ENCODE results near the gene SETD7.

Gene SETD7

DNA sequence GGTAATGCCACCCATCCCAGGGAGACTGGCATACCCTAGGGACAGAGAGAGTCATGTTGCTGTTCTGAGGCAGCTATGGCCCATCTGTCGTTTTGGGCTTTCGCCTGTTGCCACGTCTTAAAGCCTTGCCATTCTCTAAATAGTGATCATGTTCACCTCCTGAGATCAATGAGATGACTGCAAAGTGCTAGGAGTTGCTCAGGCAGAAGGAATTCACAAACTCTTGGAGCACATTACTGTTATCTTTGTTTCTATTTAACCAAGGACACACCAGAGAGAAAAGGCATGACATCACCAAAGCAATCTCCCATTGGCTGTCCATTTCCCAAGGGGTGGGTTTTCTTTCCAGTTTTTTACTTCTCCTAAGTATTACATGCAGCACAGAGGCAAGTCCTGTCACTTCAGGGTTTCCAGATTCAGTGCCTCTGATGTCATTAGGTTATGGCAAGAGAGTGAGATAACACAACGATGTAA, 37.1 kb upstream of the SETD7 start:
- no peak overlapping the region for H3K9ac ChIP-seq (ENCODE audit: low read depth, low read length)
- H3K4me1 ChIP-seq (ENCODE audit: insufficient read depth, low read length), result peaks cover 6% of the 10 kb centered on the region; the same call in 1 of the 2 replicates
- no peak overlapping the region for H3K27ac ChIP-seq (ENCODE audit: low read depth, low read length)
- H3K36me3 ChIP-seq (ENCODE audit: insufficient read depth, low read length), result no peaks in the 10 kb centered on the region
- 65% methylated on average over 4 of the region's 4 CpGs for WGBS
- no peak overlapping the region for H3K4me3 ChIP-seq (ENCODE audit: low read length)
- H3K27me3 ChIP-seq (ENCODE audit: insufficient read depth, low read length), result no peaks in the 10 kb centered on the region
- no peaks in the 10 kb centered on the region for H3K9me3 ChIP-seq (ENCODE audit: insufficient read depth, low read depth, low read length)

DNA sequence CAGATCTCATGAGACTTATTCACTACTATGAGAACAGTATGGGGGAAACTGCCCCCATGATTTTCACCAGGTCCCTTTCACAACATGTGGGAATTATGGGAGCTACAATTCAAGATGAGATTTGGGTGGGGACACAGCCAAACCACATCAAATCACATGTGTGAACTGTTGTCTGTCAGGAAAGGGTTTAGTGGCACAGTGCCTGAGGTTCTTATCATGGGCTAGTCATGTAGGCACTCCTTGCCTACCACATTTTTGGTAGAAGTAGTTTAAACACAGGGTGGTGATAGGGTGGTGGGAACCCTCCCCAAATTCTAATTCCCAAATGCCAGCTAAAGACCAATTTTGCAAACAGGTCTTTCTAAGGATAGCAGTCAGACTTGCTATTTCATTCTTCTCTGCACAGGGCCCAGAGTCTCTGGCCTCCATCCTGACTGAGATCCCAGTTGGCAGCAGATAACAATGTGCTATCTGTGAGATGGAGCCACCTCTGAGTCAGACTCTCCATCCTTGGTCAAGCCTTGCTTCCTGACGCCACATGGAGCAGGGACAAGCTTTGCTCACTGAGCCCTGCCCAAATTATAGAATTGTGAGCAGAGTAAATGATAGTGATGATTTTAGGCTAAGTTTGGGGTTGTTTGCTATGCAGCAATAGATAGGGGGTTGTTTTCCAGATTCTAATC, 33.5 kb upstream of the SETD7 start:
- no peaks in the 10 kb centered on the region for H3K36me3 ChIP-seq (ENCODE audit: insufficient read depth, low read length)
- H3K9me3 ChIP-seq (ENCODE audit: insufficient read depth, low read depth, low read length), result no peaks in the 10 kb centered on the region
- no peaks in the 10 kb centered on the region for H3K4me1 ChIP-seq (ENCODE audit: insufficient read depth, low read length)
- WGBS, result 97% methylated on average over 1 of the region's 1 CpG
- no peak overlapping the region for H3K4me3 ChIP-seq (ENCODE audit: low read length)
- H3K27ac ChIP-seq (ENCODE audit: low read depth, low read length), result no peak overlapping the region
- no peaks in the 10 kb centered on the region for H3K27me3 ChIP-seq (ENCODE audit: insufficient read depth, low read length)
- H3K9ac ChIP-seq (ENCODE audit: low read depth, low read length), result no peak overlapping the region

DNA sequence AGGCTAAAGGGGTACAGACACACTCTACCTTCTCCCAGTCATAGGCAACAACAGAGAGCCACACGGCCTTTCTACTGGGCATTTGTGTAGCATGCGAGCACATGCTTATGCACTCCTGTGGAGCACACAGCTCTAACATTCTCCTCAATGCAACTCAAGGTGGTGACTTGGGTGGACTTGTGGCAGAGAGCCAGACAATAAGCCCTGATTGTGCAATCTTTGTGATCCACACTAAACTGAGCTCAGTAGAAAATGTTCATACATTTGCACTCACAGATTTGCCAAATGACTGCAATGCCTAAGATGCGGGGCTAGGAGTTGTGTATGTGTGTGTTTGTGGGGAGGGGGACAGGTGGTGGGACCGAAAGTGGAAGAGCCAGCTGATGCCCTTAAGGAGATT, 31.4 kb upstream of the SETD7 start:
- WGBS, result 92% methylated on average over 4 of the region's 4 CpGs
- Histone ChIP-seq H3K9me3 (ENCODE audit: insufficient read depth, low read depth, low read length) (no peaks in the 10 kb centered on the region), H3K27me3 (ENCODE audit: insufficient read depth, low read length) (no peaks in the 10 kb centered on the region), H3K4me1 (ENCODE audit: insufficient read depth, low read length) (no peaks in the 10 kb centered on the region), H3K4me3 (ENCODE audit: low read length) (no peak overlapping the region), H3K9ac (ENCODE audit: low read depth, low read length) (no peak overlapping the region), H3K36me3 (ENCODE audit: insufficient read depth, low read length) (no peaks in the 10 kb centered on the region), H3K27ac (ENCODE audit: low read depth, low read length) (no peak overlapping the region)

DNA sequence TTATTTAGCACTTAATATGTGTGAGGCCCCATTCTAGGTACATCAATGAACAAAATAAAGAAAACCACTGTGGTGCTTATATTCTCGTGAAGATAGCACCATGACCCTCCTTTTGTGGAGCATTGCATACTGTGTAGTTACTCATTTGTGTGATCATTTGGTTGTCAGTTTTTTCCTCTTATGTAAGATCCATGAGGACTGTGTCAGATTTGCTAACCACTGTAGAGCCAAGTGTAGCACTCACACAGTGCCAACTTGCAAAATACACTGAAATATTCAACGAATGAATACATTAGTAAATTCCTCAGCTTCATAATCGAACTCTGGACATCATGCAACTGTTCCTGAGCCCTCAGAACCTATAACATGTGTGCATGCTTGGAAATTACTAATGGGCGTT, 29.5 kb upstream of the SETD7 start:
- WGBS, result 85% methylated on average over 4 of the region's 4 CpGs
- Histone ChIP-seq H3K36me3 (ENCODE audit: insufficient read depth, low read length) (no peaks in the 10 kb centered on the region), H3K27me3 (ENCODE audit: insufficient read depth, low read length) (peaks cover 6% of the 10 kb centered on the region; the same call in 1 of the 2 replicates)

GRCh38 chr4:139584784-139585183, 28.8 kb upstream of the SETD7 start:
- no peak overlapping the region for H3K27ac ChIP-seq (ENCODE audit: low read depth, low read length)
- no peaks in the 10 kb centered on the region for H3K4me1 ChIP-seq (ENCODE audit: insufficient read depth, low read length)
- no peak overlapping the region for H3K9ac ChIP-seq (ENCODE audit: low read depth, low read length)
- H3K36me3 ChIP-seq (ENCODE audit: insufficient read depth, low read length), result no peaks in the 10 kb centered on the region
- peaks cover 13% of the 10 kb centered on the region for H3K27me3 ChIP-seq (ENCODE audit: insufficient read depth, low read length)
- no peaks in the 10 kb centered on the region for H3K9me3 ChIP-seq (ENCODE audit: insufficient read depth, low read depth, low read length)
- WGBS, result 71% methylated on average over 1 of the region's 2 CpGs
- H3K4me3 ChIP-seq (ENCODE audit: low read length), result no peak overlapping the region

More for the DNA sequence above, 29.5 kb upstream of the SETD7 start:
- Histone ChIP-seq H3K4me3 (ENCODE audit: low read length) (no peak overlapping the region), H3K4me1 (ENCODE audit: insufficient read depth, low read length) (no peaks in the 10 kb centered on the region), H3K9me3 (ENCODE audit: insufficient read depth, low read depth, low read length) (no peaks in the 10 kb centered on the region), H3K9ac (ENCODE audit: low read depth, low read length) (no peak overlapping the region), H3K27ac (ENCODE audit: low read depth, low read length) (no peak overlapping the region)

GRCh38 chr4:139584013-139584412, 28.0 kb upstream of the SETD7 start:
- Histone ChIP-seq H3K9me3 (ENCODE audit: insufficient read depth, low read depth, low read length) (no peaks in the 10 kb centered on the region), H3K36me3 (ENCODE audit: insufficient read depth, low read length) (no peaks in the 10 kb centered on the region), H3K4me1 (ENCODE audit: insufficient read depth, low read length) (no peaks in the 10 kb centered on the region), H3K9ac (ENCODE audit: low read depth, low read length) (no peak overlapping the region), H3K27me3 (ENCODE audit: insufficient read depth, low read length) (peaks cover 19% of the 10 kb centered on the region), H3K4me3 (ENCODE audit: low read length) (no peak overlapping the region), H3K27ac (ENCODE audit: low read depth, low read length) (no peak overlapping the region)
- WGBS, result 88% methylated on average over 2 of the region's 2 CpGs

DNA sequence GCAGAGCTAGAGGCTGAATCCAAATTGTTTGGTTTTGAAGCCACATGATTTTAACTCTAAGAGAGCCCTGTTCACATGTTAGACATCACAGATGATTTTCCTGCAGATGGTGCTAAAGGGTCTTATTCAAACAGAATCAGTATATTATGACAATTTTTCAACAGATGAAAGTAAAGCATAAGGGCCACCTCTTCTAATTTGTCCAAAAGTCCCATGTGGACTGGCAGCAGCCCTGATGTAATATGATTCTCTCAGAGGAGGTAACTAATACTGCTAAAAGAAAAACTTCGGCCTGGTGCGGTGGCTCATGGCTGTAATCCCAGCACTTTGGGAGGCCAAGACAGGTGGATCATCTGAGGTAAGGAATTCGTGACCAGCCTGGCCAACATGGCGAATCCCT, 26.0 kb upstream of the SETD7 start:
- H3K36me3 ChIP-seq (ENCODE audit: insufficient read depth, low read length), result no peaks in the 10 kb centered on the region
- H3K4me1 ChIP-seq (ENCODE audit: insufficient read depth, low read length), result no peaks in the 10 kb centered on the region
- no peak overlapping the region for H3K4me3 ChIP-seq (ENCODE audit: low read length)
- no peak overlapping the region for H3K9ac ChIP-seq (ENCODE audit: low read depth, low read length)
- 90% methylated on average over 4 of the region's 4 CpGs for WGBS
- peaks cover 19% of the 10 kb centered on the region for H3K27me3 ChIP-seq (ENCODE audit: insufficient read depth, low read length)
- no peaks in the 10 kb centered on the region for H3K9me3 ChIP-seq (ENCODE audit: insufficient read depth, low read depth, low read length)
- H3K27ac ChIP-seq (ENCODE audit: low read depth, low read length), result no peak overlapping the region

DNA sequence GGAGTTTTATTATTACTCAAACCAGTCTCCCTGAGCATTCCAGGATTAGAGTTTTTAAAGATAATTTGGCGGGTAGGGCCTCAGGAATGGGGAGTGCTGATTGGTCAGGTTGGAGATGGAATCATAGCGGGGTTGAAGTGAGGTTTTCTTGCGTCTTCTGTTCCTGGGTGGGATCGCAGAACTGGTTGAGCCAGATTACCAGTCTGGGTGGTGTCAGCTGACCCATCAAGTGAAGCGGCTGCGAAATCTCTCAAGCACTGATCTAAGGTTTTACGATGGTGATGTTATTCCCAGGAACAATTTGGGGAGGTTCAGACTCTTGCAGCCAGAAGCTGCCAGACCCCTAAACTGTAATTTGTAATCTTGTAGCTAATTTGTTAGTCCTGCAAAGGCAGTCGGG, 25.1 kb upstream of the SETD7 start:
- no peak overlapping the region for H3K9ac ChIP-seq (ENCODE audit: low read depth, low read length)
- H3K9me3 ChIP-seq (ENCODE audit: insufficient read depth, low read depth, low read length), result no peaks in the 10 kb centered on the region
- H3K36me3 ChIP-seq (ENCODE audit: insufficient read depth, low read length), result no peaks in the 10 kb centered on the region
- H3K27me3 ChIP-seq (ENCODE audit: insufficient read depth, low read length), result peaks cover 20% of the 10 kb centered on the region
- 87% methylated on average over 8 of the region's 8 CpGs for WGBS
- H3K27ac ChIP-seq (ENCODE audit: low read depth, low read length), result no peak overlapping the region
- H3K4me1 ChIP-seq (ENCODE audit: insufficient read depth, low read length), result no peaks in the 10 kb centered on the region
- H3K4me3 ChIP-seq (ENCODE audit: low read length), result no peak overlapping the region

GRCh38 chr4:139576219-139576618, 20.2 kb upstream of the SETD7 start:
- no peak overlapping the region for H3K27ac ChIP-seq (ENCODE audit: low read depth, low read length)
- no peak overlapping the region for H3K4me3 ChIP-seq (ENCODE audit: low read length)
- no peaks in the 10 kb centered on the region for H3K9me3 ChIP-seq (ENCODE audit: insufficient read depth, low read depth, low read length)
- H3K9ac ChIP-seq (ENCODE audit: low read depth, low read length), result no peak overlapping the region
- H3K27me3 ChIP-seq (ENCODE audit: insufficient read depth, low read length), result peaks cover 32% of the 10 kb centered on the region
- 90% methylated on average over 5 of the region's 5 CpGs for WGBS
- no peaks in the 10 kb centered on the region for H3K36me3 ChIP-seq (ENCODE audit: insufficient read depth, low read length)
- H3K4me1 ChIP-seq (ENCODE audit: insufficient read depth, low read length), result no peaks in the 10 kb centered on the region

DNA sequence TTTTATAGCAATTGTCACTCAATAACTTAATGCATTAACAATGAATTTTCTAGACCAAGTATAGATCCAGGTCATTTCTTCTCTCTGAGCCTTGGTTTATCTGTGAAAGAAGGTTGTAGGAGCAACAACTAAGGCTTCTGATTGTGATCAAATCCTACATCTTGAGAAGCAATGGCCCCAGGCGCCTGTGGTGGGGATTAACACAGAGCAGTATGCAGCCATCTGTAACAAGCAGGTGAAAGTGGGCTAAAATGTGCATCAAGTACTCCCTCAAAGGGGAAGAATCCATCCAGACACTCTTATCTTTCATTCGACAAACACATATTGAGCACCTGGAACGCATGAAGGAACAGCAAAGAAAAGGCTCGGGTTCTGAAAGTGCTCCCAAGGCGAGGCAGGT, 19.1 kb upstream of the SETD7 start:
- Histone ChIP-seq H3K4me1 (ENCODE audit: insufficient read depth, low read length) (no peaks in the 10 kb centered on the region), H3K36me3 (ENCODE audit: insufficient read depth, low read length) (no peaks in the 10 kb centered on the region), H3K27me3 (ENCODE audit: insufficient read depth, low read length) (peaks cover 22% of the 10 kb centered on the region), H3K27ac (ENCODE audit: low read depth, low read length) (no peak overlapping the region), H3K9me3 (ENCODE audit: insufficient read depth, low read depth, low read length) (no peaks in the 10 kb centered on the region), H3K4me3 (ENCODE audit: low read length) (no peak overlapping the region), H3K9ac (ENCODE audit: low read depth, low read length) (no peak overlapping the region)
- WGBS, result 90% methylated on average over 5 of the region's 5 CpGs

- Histone ChIP-seq H3K36me3 (ENCODE audit: insufficient read depth, low read length) (no peaks in the 10 kb centered on the region), H3K9me3 (ENCODE audit: insufficient read depth, low read depth, low read length) (no peaks in the 10 kb centered on the region), H3K4me1 (ENCODE audit: insufficient read depth, low read length) (no peaks in the 10 kb centered on the region), H3K4me3 (ENCODE audit: low read length) (no peak overlapping the region), H3K27me3 (ENCODE audit: insufficient read depth, low read length) (peaks cover 18% of the 10 kb centered on the region; the same call in 1 of the 2 replicates), H3K9ac (ENCODE audit: low read depth, low read length) (no peak overlapping the region), H3K27ac (ENCODE audit: low read depth, low read length) (no peak overlapping the region)
- 93% methylated on average over 3 of the region's 3 CpGs for WGBS
These were observed 18.6 kb upstream of the SETD7 start for GRCh38 chr4:139574641-139575040.

Data from HUES64 (cell line).